Suppressor macrophage treated with lipopolysaccharide for 4 hours (primary cell): Measurements from ENCODE around the gene WDFY3.
"Not testable (repeated sequence)": the region's sequence is repeated elsewhere in the genome, so short reads cannot be mapped to it uniquely, and the experiment has no call there.

Experiments used
- DNase-seq: peaks from one replicate; pipeline ENCODE4 v3.0.0-alpha.2; 2020

WDFY3 gene

GRCh38 chr4:84664767-84665166, 301.7 kb downstream of the WDFY3 start:
- not testable (repeated sequence) for DNase-seq

- DNase-seq = no peak
Measured at GRCh38 chr4:84661191-84661939, 305.1 kb downstream of the WDFY3 start.

GRCh38 chr4:84660606-84661005, 305.9 kb downstream of the WDFY3 start:
- no peak for DNase-seq

- no peak for DNase-seq
Measured at GRCh38 chr4:84652478-84652877, 314.0 kb downstream of the WDFY3 start.

GRCh38 chr4:84651499-84651898, 315.0 kb downstream of the WDFY3 start:
- no peak for DNase-seq

- no peak for DNase-seq
Measured at GRCh38 chr4:84648863-84649647, 317.4 kb downstream of the WDFY3 start.

- DNase-seq = no peak
Measured at GRCh38 chr4:84648178-84648577, 318.3 kb downstream of the WDFY3 start.

- DNase-seq = peak; percentile 5
Measured at GRCh38 chr4:84647312-84647884, 319.1 kb downstream of the WDFY3 start.

- no peak for DNase-seq
Measured at GRCh38 chr4:84644087-84644486, 322.4 kb downstream of the WDFY3 start.

- no peak for DNase-seq
Measured at GRCh38 chr4:84639145-84639544, 327.3 kb downstream of the WDFY3 start.

- DNase-seq = no peak
Measured at GRCh38 chr4:84638092-84638491, 328.4 kb downstream of the WDFY3 start.

GRCh38 chr4:84634961-84635360, 331.5 kb downstream of the WDFY3 start:
- no peak for DNase-seq

GRCh38 chr4:84632092-84632491, 334.4 kb downstream of the WDFY3 start:
- no peak for DNase-seq

- DNase-seq = no peak
Measured at GRCh38 chr4:84631573-84631972, 334.9 kb downstream of the WDFY3 start.

- DNase-seq = no peak
Measured at GRCh38 chr4:84626673-84627072, 339.8 kb downstream of the WDFY3 start.

- DNase-seq = no peak
Measured at GRCh38 chr4:84623661-84624060, 342.8 kb downstream of the WDFY3 start.

GRCh38 chr4:84622959-84623358, 343.5 kb downstream of the WDFY3 start:
- DNase-seq = no peak
